Transverse colon (tissue), 4 donors: ENCODE results near the gene CHD8. TPM values are rescaled to one million over a fixed set of nuclear protein-coding genes. Genes with fewer than 3 reads are reported as not detected.
A peak's percentile ranks its signal among the peaks of the same experiment; 100 is the strongest.

Experiments
- DNase-seq: peaks from one replicate; pipeline ENCODE4 v3.0.0-alpha.2; 2019
- H3K27ac ChIP-seq, 4 donors: fragments of 200-600 bp; sonication (generic); 2 replicates each; pipeline ENCODE4 v1.5.1; 2016 to 2018; ENCODE audit warnings: inconsistent platforms in 4 of 4
- H3K27me3 ChIP-seq: fragments of 200-600 bp; sonication (generic); 2 replicates; pipeline ENCODE4 v1.5.1; 2017; ENCODE audit warnings: inconsistent platforms
- H3K36me3 ChIP-seq, 4 donors: fragments of 200-600 bp; sonication (generic); 2 replicates each; pipeline ENCODE4 v1.5.1; 2017 to 2019; ENCODE audit warnings: inconsistent platforms in 4 of 4
- H3K4me1 ChIP-seq, 4 donors: fragments of 200-600 bp; sonication (generic); 2 replicates each; pipeline ENCODE4 v1.5.1; 2017 to 2020; ENCODE audit warnings: inconsistent platforms in 4 of 4
- H3K4me3 ChIP-seq, 4 donors: fragments of 200-600 bp; sonication (generic); 1 replicate in 1 of 4; 2 replicates in 3 of 4; pipeline versions ENCODE4 v1.5.1 to v1.6.1; 2017 to 2019; ENCODE audit warnings: inconsistent platforms in 4 of 4
- H3K9me3 ChIP-seq, 2 donors: fragments of 200-600 bp; sonication (generic); 2 replicates each; pipeline ENCODE4 v1.5.1; 2017 to 2019; ENCODE audit warnings: inconsistent platforms in 2 of 2
- CTCF ChIP-seq, 5 experiments: fragments of 200-600 bp in 3 of 5; fragments of 450-650 bp in 2 of 5; sonication (generic) in 3 of 5; IDR thresholded peaks; 1 replicate in 2 of 5; 2 replicates in 3 of 5; pipeline ENCODE4 v1.5.1; 2016 to 2017; ENCODE audit warnings: antibody characterized with exemption in 5 of 5, inconsistent platforms in 3 of 5, mild to moderate bottlenecking in 2 of 5, moderate library complexity in 1 of 5
- EP300 ChIP-seq: sonication (generic); formaldehyde crosslinking; IDR thresholded peaks from one replicate; pipeline ENCODE4 v1.6.1; 2017; ENCODE audit warnings: antibody characterized with exemption, low read depth
- POLR2A ChIP-seq: fragments of 450-650 bp; IDR thresholded peaks from one replicate; pipeline ENCODE4 v1.6.1; 2016; ENCODE audit warnings: antibody characterized with exemption, mild to moderate bottlenecking, moderate library complexity
- POLR2AphosphoS5 ChIP-seq, 3 donors: sonication (generic); formaldehyde crosslinking; IDR thresholded peaks; one replicate each; pipeline ENCODE4 v1.6.1; 2016; ENCODE audit warnings: antibody characterized with exemption in 3 of 3
- WGBS, 2 donors: methylation state at CpG; one replicate each; pipeline ENCODE4 v1.1.5; 2018; ENCODE audit warnings: low coverage in 1 of 2; 5-methylcytosine and 5-hydroxymethylcytosine counted together
- in situ Hi-C, 4 donors: fragments of 200-750 bp; cut with MboI; loops; one replicate each; pipeline versions ENCODE4 v1.15.0 to v1.15.1; 2017; ENCODE audit warnings: low sequenced_read_pairs in 3 of 4, low pct_ligation_motif_present in 1 of 4, low pct_unique_long_range_greater_than_20kb in 1 of 4
- intact Hi-C: fragments of 100-400 bp; cut with DNase I; formaldehyde crosslinking; loops from one replicate; pipeline ENCODE4 v1.15.1; 2023; ENCODE audit warnings: low total_unique reads
- total RNA-seq, 4 donors: library from RNA; depleted of rRNA; stranded (reverse); fragments of >200 nt; gene quantifications; one replicate each; pipeline ENCODE4 v1.1.0, GENCODE V29; 2016

The CHD8 gene
- total RNA-seq, 4 donors from 2014 or later: 46.2 to 59.7 (median 50.8) TPM

GRCh38 chr14:21385188-21385904, 70.6 kb downstream of the CHD8 start:
- intact Hi-C loops: no loop called here
- in situ Hi-C loops: loop anchor here in 2 of 4 donors (10.0 to 25.0 kb wide), 2 partner anchors 131 to 148 kb away; no protein-coding TSS in a partner anchor
- no peak overlapping the region for H3K4me3 ChIP-seq
- H3K4me1 ChIP-seq: peaks cover 11 to 23% (median 16%) of the 10 kb centered on the region in 4 donors
- H3K36me3 ChIP-seq: peaks cover 0 to 24% (median 12%) of the 10 kb centered on the region in 4 donors
- DNase-seq: no peak
- peak overlapping the region; percentile 92 to 96 (median 94) for H3K27ac ChIP-seq
- TF ChIP-seq EP300 (no peak), POLR2AphosphoS5 (IDR thresholded peaks at IDR 0.05) (no peak), POLR2A (no peak), CTCF (IDR thresholded peaks at IDR 0.05) (no peak)
- H3K27me3 ChIP-seq: no peaks in the 10 kb centered on the region
- WGBS, 2 donors: 80% methylated on average over 7 of the region's 7 CpGs; no CpG with 5 or more reads in 1 of the 2 donors
- H3K9me3 ChIP-seq: no peaks in the 10 kb centered on the region

GRCh38 chr14:21384494-21384851, 71.5 kb downstream of the CHD8 start:
- intact Hi-C loops: no loop called here
- Histone ChIP-seq H3K27ac (peak overlapping the region; percentile 92 to 96 (median 94)), H3K4me1 (peaks cover 11 to 25% (median 16%) of the 10 kb centered on the region in 4 donors), H3K4me3 (peak overlapping the region; percentile 67 to 97 (median 82)), H3K27me3 (no peaks in the 10 kb centered on the region), H3K36me3 (peaks cover 0 to 17% (median 7%) of the 10 kb centered on the region in 4 donors), H3K9me3 (no peaks in the 10 kb centered on the region)
- in situ Hi-C loops: loop anchor here in 2 of 4 donors (10.0 to 25.0 kb wide), 2 partner anchors 130 to 147 kb away; no protein-coding TSS in a partner anchor
- TF ChIP-seq EP300 (no peak), CTCF (IDR thresholded peaks at IDR 0.05) (no peak), POLR2AphosphoS5 (IDR thresholded peaks at IDR 0.05) (no peak), POLR2A (no peak)
- 0 to 4% methylated on average over 3 to 12 of the region's 12 CpGs for WGBS, 2 donors
- DNase-seq: no peak

- in situ Hi-C loops (loop anchor here in 2 of 4 donors (10.0 to 25.0 kb wide), 2 partner anchors 129 to 147 kb away; no protein-coding TSS in a partner anchor), intact Hi-C loops (no loop called here)
- Histone ChIP-seq H3K27me3 (no peaks in the 10 kb centered on the region), H3K36me3 (peaks cover 0 to 14% (median 5%) of the 10 kb centered on the region in 4 donors), H3K4me3 (peak within 1 kb of the TSS; percentile 67 to 97 (median 82)), H3K27ac (peak within 1 kb of the TSS; percentile 92 to 96 (median 94)), H3K9me3 (no peaks in the 10 kb centered on the region), H3K4me1 (peaks cover 11 to 27% (median 16%) of the 10 kb centered on the region in 4 donors)
- peak; percentile 97 for DNase-seq
- 0% methylated on average over 7 to 52 of the region's 54 CpGs for WGBS, 2 donors
- peak in 2 of 5 experiments; percentile 21 to 22 for TF ChIP-seq CTCF (IDR thresholded peaks at IDR 0.05)
- TF ChIP-seq POLR2A: peak; percentile 72
- TF ChIP-seq POLR2AphosphoS5 (IDR thresholded peaks at IDR 0.05): peak; percentile 52 to 78 (median 74)
- no peak for TF ChIP-seq EP300
These were observed 72.0 kb downstream of the CHD8 start, which contains the start of gene SUPT16H for GRCh38 chr14:21383848-21384493. TSS of gene SUPT16H (minus strand) at chr14:21384019. CDS start at chr14:21383927, 92 bp downstream.
